GM12801 (cell line): ENCODE results near the gene CDH15.

Experiments used
- TF ChIP-seq, protein P1 (sequence below): IDR thresholded peaks from one replicate; pipeline ENCODE4 v1.5.1; 2011; ENCODE audit warnings: control low read depth; ENCODE audit not compliant: insufficient read length; ENCODE audit errors: extremely low read depth

The CDH15 gene

DNA sequence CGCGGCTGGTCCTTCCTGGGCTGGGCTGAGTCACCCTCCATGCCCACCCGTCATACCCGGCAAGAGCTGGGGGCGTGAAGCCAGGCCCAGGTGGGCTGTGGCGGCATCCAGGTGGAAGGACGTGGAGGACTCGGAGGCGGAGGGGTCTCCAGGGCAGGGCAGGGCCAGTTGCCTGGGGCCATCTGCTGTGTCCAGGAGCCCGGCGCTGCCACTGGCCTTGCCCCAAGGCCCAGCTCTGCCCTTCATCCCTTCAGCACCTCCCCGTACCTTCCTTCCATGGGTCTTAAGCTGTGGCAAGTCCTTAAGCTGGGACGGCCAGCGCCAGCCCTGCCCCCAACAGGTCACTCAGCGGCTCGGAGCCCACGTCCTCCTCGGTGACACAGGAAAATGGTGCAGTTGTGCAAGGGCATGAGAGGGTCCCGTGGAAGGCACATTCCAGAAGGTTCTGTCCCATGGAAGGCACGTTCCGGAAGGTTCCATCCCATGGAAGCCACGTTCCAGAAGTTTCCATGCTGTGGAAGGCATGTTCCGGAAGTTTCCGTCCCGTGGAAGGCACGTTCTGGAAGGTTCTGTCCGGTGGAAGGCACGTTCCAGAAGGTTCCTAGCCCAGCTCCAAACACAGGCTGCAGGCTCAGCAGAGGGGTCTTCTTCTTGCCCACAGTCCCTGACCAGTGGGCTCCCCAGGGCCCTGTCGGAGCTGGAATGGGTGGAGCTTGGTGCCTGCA is 10.4 kb upstream of the CDH15 start:
- TF ChIP-seq, protein P1, sequence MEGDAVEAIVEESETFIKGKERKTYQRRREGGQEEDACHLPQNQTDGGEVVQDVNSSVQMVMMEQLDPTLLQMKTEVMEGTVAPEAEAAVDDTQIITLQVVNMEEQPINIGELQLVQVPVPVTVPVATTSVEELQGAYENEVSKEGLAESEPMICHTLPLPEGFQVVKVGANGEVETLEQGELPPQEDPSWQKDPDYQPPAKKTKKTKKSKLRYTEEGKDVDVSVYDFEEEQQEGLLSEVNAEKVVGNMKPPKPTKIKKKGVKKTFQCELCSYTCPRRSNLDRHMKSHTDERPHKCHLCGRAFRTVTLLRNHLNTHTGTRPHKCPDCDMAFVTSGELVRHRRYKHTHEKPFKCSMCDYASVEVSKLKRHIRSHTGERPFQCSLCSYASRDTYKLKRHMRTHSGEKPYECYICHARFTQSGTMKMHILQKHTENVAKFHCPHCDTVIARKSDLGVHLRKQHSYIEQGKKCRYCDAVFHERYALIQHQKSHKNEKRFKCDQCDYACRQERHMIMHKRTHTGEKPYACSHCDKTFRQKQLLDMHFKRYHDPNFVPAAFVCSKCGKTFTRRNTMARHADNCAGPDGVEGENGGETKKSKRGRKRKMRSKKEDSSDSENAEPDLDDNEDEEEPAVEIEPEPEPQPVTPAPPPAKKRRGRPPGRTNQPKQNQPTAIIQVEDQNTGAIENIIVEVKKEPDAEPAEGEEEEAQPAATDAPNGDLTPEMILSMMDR = no peak

DNA sequence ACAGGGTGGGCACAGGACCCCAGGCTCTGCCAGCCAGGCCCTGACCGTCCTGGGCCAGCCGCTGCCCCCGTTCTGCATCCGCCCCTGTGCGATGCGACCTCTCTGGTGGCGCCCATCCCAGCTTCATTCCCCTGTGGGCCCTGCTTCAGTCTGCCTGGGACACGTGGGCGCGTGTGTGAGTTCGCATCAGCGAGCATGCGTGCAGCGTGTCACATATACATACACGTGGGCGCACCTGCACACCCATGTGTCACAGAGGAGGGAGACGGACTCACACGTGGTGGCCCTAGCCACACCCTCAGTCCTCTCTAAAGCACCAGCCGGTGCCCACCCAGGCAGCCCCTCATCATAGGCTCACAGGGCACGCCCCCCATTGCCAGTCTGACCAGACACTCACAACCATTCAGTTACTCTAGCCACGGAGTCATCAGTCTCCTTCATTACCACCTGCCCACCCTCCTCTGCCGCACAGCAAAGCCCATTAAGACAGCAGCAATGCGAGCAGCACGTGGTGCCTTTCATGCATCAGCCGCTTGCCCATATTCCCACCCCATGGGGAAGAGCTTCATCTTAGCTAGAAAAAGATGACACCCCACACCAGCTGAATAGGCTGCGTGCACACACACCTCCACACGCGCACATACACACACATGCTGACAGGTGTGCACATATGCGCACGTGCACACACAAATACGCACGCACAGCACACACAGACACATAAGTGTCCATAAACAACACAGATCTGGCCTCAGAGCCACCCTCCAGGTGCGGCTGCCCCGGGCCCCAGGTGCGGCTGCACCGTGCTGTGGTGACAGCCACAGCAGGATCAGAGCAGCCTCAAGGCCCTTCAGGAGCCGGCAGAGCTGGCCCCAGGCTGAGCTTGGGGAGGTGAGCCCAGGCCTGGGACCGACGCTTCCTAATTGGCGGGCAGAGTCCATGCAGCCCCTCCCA is 9.5 kb upstream of the CDH15 start:
- TF ChIP-seq, protein P1 = no peak

DNA sequence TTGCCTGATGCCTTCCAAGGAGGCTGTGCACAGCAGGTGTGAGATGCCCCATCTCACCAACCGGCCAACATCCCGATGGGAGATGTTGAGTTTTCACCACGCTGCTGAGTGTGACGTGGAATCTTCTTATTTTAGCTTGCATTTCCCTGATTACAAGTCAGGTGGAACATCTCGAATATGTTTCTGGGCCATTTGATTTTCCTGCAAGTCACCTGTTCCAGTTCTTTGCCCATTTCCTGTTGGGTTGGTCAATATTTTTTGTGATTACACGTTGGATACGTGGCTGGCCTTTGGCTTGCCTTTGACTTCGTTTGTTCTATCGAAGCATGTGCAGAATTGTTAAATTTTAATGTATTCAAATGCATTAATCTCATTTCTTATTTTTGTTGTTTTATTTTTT is 8.3 kb upstream of the CDH15 start:
- TF ChIP-seq, protein P1 = no peak

DNA sequence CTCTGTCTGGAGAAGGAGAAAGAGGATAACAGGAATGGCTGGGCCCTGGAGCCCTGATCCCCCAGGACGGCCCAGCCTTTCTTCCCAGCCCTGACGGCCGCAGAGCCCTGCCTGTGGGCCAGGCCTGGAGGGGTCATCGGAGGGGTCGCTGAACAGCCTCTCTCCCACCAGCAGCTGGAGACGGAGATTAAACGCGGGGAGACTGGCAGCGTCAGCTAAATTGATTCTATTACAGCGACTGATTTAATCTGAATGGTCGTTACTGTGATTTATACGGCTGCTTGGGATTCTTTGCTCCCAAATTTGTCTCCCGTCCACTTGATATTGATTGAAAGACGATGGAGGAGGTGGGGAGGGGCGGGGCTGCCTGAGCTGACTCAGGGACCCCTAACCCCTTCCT is 7.1 kb upstream of the CDH15 start:
- TF ChIP-seq, protein P1 = no peak

DNA sequence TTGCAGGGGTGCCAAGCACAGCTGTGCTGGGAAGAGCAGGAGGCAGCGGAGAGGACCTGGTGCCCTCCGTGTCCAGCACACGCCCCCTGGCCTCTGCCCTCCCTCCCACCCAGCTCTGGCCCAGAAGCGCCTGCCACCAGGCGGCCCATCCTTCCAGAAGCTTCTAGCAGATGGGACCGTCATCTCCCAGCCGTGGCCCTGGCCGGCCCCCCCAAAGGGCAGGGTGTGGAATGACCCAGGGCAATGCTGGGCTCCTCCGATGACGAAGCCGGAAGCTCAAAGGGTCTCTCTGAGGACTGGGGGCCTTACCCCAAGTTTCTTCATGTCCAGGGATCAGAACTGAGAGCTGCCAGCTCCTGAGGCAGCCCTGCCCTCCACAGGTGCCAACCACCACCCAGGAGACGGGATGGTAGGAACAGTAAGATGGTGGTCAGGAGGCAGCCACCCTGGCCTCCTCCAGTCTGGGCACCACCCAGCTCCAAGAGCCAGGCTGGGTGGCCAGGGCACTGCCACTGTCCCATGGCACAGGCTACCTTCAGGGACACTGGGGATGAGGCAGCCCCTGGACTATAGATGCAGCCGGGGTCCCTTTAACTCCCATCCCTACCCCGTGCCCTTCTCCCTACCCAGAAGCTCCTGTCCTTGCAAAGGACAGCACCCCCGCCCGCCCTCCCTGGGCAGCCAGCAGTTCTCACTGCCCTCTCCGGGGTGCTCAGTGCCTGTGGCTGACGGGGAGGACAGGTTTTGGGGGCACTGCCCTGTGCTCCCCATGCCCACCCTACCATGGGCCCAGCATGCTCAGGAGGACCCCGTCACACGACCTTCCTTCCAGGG is 6.5 kb upstream of the CDH15 start:
- TF ChIP-seq, protein P1 = no peak

DNA sequence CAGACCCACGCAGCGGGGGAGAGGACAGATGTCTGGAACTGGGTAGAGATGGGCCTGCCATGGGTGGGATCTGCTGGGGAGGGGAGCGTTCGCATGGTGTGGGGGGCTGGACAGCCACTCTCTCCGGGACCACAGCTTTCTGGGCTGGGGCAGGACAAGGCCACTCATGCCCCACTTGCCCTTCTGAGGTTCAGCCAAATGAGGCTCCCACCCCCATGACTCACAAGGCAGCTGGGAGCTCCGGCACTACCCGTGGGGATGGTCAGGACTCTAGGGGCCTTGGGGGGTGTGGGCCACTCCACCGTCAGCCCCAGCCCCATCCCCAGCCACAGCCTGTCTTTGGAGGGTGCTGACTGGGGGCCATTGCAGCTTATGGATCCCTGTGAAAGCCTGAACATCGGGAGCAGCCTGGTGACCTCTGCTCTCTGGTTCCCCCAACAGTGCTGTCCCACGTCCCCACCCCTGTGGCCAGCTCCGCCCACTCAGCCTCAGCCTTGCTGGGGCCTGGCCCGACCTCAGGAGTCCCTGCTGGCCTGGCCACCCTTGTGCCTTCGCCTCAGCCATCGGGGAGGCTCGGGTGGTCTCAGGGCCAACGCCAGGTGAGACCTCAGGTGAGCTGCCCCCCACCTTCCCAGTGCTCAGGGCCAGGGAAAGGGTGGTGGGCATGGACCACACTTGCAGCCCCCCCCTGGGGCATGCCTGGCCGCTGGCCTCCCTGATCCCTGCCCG is 4.7 kb upstream of the CDH15 start:
- TF ChIP-seq, protein P1 = no peak
